Measurements from ENCODE around the gene BCL2. TPM values are rescaled to one million over a fixed set of nuclear protein-coding genes. Genes with fewer than 3 reads are reported as not detected.
A peak's percentile ranks its signal among the peaks of the same experiment; 100 is the strongest.

Gene BCL2
- total and polyA plus RNA-seq, 8 donors, result 6.3 to 11.3 (median 10.8) TPM

DNA sequence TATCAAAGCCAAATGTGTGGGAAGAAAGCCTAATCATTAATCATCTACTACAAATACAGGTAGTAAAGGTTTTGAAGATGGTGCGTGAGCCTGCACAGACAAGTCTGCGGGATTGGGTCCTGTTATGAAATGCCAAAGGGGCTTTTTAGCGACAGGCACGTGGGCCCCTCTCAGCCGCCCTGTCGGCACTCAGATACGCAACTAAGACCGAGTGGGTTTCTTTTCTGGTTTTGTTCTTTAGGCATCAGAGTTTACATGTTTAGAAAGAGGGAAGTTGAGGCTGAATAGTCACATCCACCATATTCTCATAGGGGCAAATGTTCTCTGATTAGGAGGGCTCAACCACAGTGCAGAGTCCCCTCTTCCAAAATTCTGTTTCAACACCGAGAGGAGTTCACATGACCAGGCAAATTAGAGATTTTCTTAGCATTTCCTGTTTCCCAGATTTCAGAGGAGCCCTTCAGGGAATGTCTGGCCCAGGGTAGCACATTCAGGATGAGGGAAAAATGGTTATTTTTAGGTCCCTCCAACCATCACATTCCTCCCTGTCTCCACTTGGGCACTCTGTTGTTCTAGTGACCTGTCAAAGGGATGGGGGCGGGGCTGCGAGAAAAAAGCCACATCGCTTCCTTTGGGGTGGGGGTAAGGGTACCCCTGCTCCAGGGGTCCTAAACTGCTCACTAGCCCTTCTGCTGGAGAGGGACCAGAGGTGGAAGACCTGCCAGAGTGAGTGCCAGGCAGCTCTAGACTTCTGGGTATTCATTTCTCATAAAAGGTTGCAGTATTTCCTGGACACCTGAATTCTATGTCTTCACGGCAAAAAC lies 159.2 kb downstream of the BCL2 start:
- ATAC-seq, result no peak
- TF ChIP-seq, protein P1, sequence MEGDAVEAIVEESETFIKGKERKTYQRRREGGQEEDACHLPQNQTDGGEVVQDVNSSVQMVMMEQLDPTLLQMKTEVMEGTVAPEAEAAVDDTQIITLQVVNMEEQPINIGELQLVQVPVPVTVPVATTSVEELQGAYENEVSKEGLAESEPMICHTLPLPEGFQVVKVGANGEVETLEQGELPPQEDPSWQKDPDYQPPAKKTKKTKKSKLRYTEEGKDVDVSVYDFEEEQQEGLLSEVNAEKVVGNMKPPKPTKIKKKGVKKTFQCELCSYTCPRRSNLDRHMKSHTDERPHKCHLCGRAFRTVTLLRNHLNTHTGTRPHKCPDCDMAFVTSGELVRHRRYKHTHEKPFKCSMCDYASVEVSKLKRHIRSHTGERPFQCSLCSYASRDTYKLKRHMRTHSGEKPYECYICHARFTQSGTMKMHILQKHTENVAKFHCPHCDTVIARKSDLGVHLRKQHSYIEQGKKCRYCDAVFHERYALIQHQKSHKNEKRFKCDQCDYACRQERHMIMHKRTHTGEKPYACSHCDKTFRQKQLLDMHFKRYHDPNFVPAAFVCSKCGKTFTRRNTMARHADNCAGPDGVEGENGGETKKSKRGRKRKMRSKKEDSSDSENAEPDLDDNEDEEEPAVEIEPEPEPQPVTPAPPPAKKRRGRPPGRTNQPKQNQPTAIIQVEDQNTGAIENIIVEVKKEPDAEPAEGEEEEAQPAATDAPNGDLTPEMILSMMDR (IDR thresholded peaks at IDR 0.05), result no peak
- peaks cover 9 to 34% of the 10 kb centered on the region in 2 donors for H3K4me1 ChIP-seq
- DNase-seq, result no peak
- peak overlapping the region in 1 of 2 donors; percentile 45 for H3K27ac ChIP-seq
- H3K36me3 ChIP-seq, result no peaks in the 10 kb centered on the region
- intact Hi-C loops (cut with DNase I), result no loop called here
- no peaks in the 10 kb centered on the region for H3K27me3 ChIP-seq
- no peak overlapping the region for H3K4me3 ChIP-seq
- H3K9me3 ChIP-seq, result no peaks in the 10 kb centered on the region

DNA sequence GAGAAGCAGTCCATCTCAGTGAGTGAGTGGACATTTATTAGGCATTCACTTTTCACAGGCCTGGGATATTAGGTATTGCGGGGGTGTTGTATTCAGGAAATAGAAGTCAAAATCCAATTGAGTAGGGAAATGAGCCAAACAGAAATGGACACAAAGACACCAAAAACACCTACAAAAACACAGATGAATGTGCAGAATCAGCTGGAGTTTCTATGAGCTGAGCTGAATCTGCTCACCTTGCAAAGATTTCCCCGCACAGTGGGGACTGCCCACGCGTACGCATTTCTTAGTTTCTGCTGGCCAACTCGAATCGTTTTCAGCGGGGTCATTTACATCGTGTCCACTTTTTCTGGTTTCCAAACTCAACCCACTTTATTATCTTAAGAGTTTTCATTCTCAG lies 160.0 kb downstream of the BCL2 start:
- DNase-seq, result no peak
- intact Hi-C loops (cut with DNase I), result no loop called here
- TF ChIP-seq, protein P1 (IDR thresholded peaks at IDR 0.05), result no peak
- no peak overlapping the region for H3K4me3 ChIP-seq
- peaks cover 9 to 40% of the 10 kb centered on the region in 2 donors for H3K4me1 ChIP-seq
- ATAC-seq, result no peak
- no peaks in the 10 kb centered on the region for H3K36me3 ChIP-seq
- no peaks in the 10 kb centered on the region for H3K27me3 ChIP-seq
- H3K27ac ChIP-seq, result no peak overlapping the region
- H3K9me3 ChIP-seq, result no peaks in the 10 kb centered on the region

DNA sequence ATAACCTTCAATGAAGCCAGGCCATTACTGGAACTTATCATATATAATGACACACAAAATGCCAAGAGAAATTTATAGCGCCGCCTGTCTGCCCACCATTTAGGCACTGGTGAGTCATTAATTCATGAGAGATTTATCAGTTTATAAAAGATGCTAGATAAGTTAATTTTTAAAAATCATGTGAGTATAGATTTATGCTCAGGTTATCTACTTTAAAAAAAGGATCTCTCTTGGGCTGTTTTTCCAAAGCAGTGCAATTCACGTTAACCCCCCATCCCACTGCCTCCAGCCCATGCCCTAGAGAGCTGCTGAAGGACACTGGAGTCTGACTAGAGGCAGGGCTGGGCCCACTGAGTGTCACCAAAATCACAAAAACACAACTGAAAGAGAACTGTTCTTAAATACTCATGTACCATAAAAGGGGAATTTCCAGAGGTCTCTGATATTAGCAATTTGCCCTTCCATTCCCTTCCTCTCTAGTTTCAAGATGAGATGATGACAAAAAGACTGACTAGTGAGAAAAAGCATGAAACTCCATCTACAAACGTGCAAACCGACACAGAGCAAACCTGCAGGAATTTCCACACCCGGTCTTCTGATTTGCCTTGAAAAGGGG lies 160.8 kb downstream of the BCL2 start:
- no peaks in the 10 kb centered on the region for H3K27me3 ChIP-seq
- H3K4me1 ChIP-seq, result peaks cover 9 to 40% of the 10 kb centered on the region in 2 donors
- ATAC-seq, result no peak
- no peak overlapping the region for H3K4me3 ChIP-seq
- no peaks in the 10 kb centered on the region for H3K9me3 ChIP-seq
- H3K36me3 ChIP-seq, result no peaks in the 10 kb centered on the region
- intact Hi-C loops (cut with DNase I), result no loop called here
- TF ChIP-seq, protein P1 (IDR thresholded peaks at IDR 0.05), result no peak
- DNase-seq, result no peak
- no peak overlapping the region for H3K27ac ChIP-seq

DNA sequence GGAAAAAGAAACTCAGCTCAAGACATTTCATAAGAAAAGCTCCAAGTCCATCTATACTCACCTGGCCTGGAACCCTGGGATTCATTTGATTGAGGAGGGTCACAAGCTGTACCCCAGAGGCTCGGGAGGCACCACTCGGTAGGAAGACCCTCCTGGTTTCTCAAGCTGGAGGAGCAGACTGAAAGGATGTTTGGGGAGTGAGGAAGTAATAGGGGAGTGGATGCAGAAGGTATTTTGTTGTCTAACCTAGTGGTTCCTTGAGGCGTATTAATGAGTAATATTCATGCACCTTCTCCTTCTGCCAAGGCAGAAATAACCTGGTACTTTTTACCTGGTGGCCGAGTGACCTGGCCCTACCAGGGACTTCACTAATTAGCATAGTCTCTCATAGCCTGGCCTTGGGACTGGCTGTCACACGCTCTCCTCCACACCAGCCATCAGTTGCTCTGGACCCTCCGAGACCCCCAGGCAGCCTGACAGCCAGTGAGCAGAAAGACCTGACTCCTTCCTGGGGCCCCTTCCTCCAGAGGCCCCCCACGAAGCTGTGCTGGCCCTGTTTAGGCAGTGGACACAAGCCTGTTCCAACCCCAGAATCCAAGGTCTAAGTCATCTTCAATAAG lies 161.4 kb downstream of the BCL2 start:
- Histone ChIP-seq H3K27me3 (no peaks in the 10 kb centered on the region), H3K27ac (no peak overlapping the region), H3K9me3 (no peaks in the 10 kb centered on the region), H3K4me3 (no peak overlapping the region), H3K4me1 (peaks cover 9 to 40% of the 10 kb centered on the region in 2 donors), H3K36me3 (no peaks in the 10 kb centered on the region)
- DNase-seq (no peak), ATAC-seq (no peak)
- TF ChIP-seq, protein P1 (IDR thresholded peaks at IDR 0.05), result no peak
- intact Hi-C loops (cut with DNase I), result no loop called here

Data from left lung (tissue), 10 donors.